Activated CD4-positive, alpha-beta memory T cell treated with anti-CD3 and anti-CD28 coated beads, Interleukin-2, amount 10 ng/mL, durations not matched to agents 7 days and 5 days (primary cell): Measurements from ENCODE around the gene PGP. TPM values are rescaled to one million over a fixed set of nuclear protein-coding genes. Genes with fewer than 3 reads are reported as not detected.

Experiments
- CTCF ChIA-PET: fragments of 350-600 bp; sonication (Branson Sonifier 250); formaldehyde crosslinking; loops from one replicate; lab custom pipeline; 2021; ENCODE audit warnings: antibody characterized with exemption, inconsistent platforms; lab: Charles Lee
- POLR2A ChIA-PET: fragments of 350-600 bp; sonication (Branson Sonifier 250); formaldehyde crosslinking; loops from one replicate; lab custom pipeline; 2021; ENCODE audit warnings: antibody characterized with exemption; lab: Charles Lee
- DNase-seq: peaks from one replicate; pipeline ENCODE4 v3.0.0-alpha.2; 2020
- H3K27ac Mint-ChIP-seq: one replicate; pipeline ENCODE4 v1.8.0; 2021; ENCODE audit warnings: mild to moderate bottlenecking, mixed read lengths
- H3K27me3 Mint-ChIP-seq: one replicate; pipeline ENCODE4 v1.8.0; 2021; ENCODE audit warnings: mixed read lengths
- H3K36me3 Mint-ChIP-seq: one replicate; pipeline ENCODE4 v1.8.0; 2021; ENCODE audit warnings: low read depth, mixed read lengths
- H3K4me1 Mint-ChIP-seq: one replicate; pipeline ENCODE4 v1.8.0; 2021; ENCODE audit warnings: mixed read lengths
- H3K4me3 Mint-ChIP-seq: one replicate; pipeline ENCODE4 v1.8.0; 2021; ENCODE audit warnings: mild to moderate bottlenecking, mixed read lengths
- H3K9me3 Mint-ChIP-seq: one replicate; pipeline ENCODE4 v1.8.0; 2021; ENCODE audit warnings: mixed read lengths
- total RNA-seq, 2 experiments: library from RNA; stranded (reverse); gene quantifications; one replicate each; pipeline ENCODE4 v1.2.3, GENCODE V29; 2021

Gene PGP
- total RNA-seq, 2 experiments from 2014 or later, result 17.9 to 19.2 TPM

DNA sequence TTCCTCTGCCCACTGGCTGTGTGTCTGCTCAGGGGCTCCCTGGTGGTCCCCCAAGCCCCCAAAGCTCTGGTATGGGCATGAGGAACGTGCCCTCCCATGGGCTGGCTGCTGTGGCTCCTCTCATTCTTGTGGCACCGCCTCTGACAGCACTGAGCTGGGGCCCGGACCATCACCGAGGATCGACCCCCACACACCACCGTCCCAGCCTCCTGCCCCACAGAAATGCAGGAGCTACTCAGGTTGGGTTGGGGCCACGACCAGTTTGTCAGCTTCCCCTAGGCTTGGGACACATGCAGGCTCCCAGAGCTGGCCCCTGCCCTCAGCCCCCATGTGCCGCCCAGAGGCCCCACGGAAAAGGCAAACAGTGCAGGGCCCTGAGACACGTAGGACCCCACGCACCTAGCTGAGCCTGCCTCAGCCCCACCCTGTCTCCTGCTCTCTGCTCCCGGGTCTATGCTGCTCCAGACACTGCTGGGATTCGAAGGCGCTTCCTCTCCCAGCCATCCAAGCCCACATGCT is 15.0 kb downstream of the PGP start:
- Mint-ChIP-seq H3K27ac (no peak overlapping the region), H3K4me1 (peaks cover 10% of the 10 kb centered on the region), H3K27me3 (peaks cover 43% of the 10 kb centered on the region), H3K4me3 (no peak overlapping the region), H3K36me3 (no peaks in the 10 kb centered on the region), H3K9me3 (no peaks in the 10 kb centered on the region)
- DNase-seq, result no peak
- ChIA-PET POLR2A (interaction anchor here (0.7 to 1.1 kb wide), 2 partner anchors 10 to 314 kb away, joined by 3 read pairs; partner anchors contain the start of gene ATP6V0C), CTCF (no interaction called here)

DNA sequence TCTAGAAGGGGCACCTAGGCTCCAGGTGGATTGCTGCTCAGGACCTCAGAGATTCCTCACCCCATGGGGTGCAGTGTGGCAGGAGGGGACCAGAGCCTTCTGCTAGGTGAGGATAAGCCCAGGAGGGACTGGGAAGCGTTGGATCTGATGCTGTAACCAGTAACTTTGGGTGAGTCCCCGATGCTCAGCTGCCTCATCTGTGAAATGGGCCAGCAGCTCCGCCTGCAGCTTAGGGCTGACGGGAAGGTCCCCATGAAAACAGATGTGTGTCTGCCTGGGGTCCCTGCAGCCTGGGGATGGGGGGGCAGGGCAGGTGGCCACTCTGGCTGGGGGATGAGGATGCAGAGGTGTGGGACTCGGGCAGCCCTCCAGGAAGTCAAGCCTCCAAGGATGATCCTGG is 15.5 kb downstream of the PGP start:
- Mint-ChIP-seq H3K36me3 (no peaks in the 10 kb centered on the region), H3K27ac (no peak overlapping the region), H3K27me3 (peaks cover 48% of the 10 kb centered on the region), H3K4me3 (no peak overlapping the region), H3K9me3 (no peaks in the 10 kb centered on the region), H3K4me1 (peaks cover 6% of the 10 kb centered on the region)
- no peak for DNase-seq
- ChIA-PET POLR2A (interaction anchor here (1.1 kb wide), 1 partner anchor 314 kb away, joined by 3 read pairs; the partner anchor contains the start of gene ATP6V0C), CTCF (interaction anchor here (0.7 kb wide), 1 partner anchor 17 kb away, joined by 3 read pairs; no protein-coding TSS in a partner anchor)

DNA sequence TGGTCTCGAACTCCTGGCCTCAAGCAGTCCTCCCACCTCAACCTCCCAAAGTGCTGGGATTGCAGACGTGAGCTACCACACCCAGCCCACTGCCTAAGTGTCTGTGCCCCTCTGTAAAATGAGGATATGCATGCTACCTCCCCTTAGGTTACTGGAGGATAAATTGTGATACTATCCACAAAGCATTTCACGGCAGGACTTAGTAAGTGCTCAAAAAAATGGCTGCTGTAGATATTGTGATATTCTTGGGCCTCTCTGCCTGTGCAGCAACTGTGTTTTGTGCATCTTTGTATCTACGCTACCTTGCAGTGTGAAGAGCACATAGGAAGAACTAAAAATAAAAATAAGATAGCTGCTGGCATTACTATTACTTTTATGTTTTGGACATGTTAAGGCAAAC is 16.4 kb downstream of the PGP start:
- Mint-ChIP-seq H3K9me3 (no peaks in the 10 kb centered on the region), H3K27ac (no peak overlapping the region), H3K36me3 (no peaks in the 10 kb centered on the region), H3K4me3 (no peak overlapping the region), H3K27me3 (peaks cover 50% of the 10 kb centered on the region), H3K4me1 (peaks cover 3% of the 10 kb centered on the region)
- no peak for DNase-seq
- ChIA-PET CTCF (no interaction called here), POLR2A (no interaction called here)

DNA sequence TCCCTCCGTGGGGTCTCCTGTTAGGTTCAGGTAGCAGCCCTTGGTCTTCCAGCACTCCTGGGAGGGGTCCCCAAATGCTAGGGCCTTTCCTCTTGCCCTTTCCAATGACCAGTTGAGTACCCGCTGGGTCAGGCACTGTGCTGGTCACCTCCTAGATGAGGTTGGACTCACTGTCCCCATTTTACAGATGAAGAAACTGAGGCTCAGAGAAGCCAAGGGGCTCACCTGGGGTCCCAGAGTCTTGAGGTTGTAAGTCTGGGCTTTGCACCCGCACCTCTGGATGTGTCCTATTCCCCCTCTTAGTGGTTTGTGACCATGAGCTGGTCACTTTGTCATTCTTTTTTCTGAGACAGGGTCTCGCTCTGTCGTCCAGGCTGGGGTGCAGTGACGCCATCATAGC is 16.9 kb downstream of the PGP start:
- no peaks in the 10 kb centered on the region for H3K9me3 Mint-ChIP-seq
- peaks cover 50% of the 10 kb centered on the region for H3K27me3 Mint-ChIP-seq
- no peak for DNase-seq
- H3K4me3 Mint-ChIP-seq, result no peak overlapping the region
- CTCF ChIA-PET, result no interaction called here
- POLR2A ChIA-PET, result no interaction called here
- no peaks in the 10 kb centered on the region for H3K36me3 Mint-ChIP-seq
- no peak overlapping the region for H3K27ac Mint-ChIP-seq
- H3K4me1 Mint-ChIP-seq, result peaks cover 3% of the 10 kb centered on the region

DNA sequence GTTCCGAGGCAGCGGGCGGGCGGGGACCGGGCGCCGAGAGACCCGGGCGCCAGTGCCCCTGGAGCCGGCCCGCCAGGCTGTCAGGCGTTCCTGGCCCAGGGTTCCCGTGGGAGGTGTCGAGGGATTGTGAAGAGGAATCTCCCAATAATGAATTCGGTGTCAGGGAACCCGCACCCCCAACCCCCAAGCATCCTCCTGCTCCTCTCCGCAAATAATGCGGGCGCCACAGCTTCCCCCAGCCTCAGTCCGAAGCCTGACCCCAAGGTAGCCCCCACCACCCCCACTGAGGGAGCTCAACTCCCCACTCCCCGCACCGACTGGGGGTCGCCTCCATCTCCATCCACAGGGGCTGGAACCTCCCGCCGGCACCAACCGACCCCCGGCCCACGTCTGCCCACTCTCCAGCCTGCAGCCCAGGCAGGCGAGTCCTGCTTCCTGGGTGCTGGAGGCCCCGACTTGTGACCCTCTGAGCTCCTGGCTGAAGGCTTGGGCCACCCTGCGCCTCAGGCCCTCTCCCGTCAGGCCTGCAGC is 17.6 kb downstream of the PGP start:
- POLR2A ChIA-PET, result no interaction called here
- H3K36me3 Mint-ChIP-seq, result no peaks in the 10 kb centered on the region
- no peak for DNase-seq
- CTCF ChIA-PET, result no interaction called here
- H3K9me3 Mint-ChIP-seq, result no peaks in the 10 kb centered on the region
- no peak overlapping the region for H3K27ac Mint-ChIP-seq
- peaks cover 51% of the 10 kb centered on the region for H3K27me3 Mint-ChIP-seq
- no peak overlapping the region for H3K4me3 Mint-ChIP-seq
- H3K4me1 Mint-ChIP-seq, result peaks cover 3% of the 10 kb centered on the region

DNA sequence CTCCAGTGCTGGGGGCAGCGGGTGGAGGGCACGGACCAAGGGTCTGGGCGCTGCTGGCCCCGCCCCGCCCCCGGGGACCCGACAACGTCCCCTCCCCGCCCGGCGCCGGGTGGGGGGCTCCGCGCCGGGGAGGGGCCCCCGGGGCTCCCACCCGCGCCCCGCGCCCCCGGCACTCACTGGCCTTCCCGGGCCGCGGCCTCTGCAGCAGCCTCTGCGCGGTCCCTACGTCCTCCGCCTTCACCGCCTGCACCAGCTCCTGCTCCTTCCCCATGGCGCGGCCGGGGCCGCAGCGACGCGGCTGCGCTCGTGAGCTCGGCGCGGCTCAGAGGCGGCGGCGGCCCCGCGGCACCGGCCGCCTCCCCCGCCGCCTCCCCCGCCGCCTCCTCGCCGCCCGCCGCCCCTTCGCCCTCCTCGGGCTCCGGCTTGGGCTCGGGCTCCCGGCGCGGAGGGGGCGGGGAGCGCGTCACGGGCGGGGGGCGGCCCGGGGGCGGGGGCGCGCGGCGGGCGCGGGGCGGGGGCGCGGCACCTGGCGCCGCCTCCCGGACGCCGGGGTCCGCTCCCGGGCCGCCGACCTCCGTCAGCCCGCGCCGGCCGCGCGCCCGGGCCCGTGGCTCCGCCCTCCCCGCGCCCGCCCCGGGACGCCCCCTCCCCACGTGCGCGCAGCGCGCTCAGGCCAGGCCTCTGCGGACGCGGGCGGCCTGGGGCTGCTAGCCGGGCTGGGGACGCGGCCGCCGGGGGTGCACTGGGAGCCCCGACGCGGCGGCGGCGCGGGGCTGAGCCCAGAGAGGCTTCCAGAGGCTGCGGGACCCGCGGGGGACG is 18.3 kb downstream of the PGP start, which contains the start of gene CASKIN1:
TSS of gene CASKIN1 (minus strand) at position 444 of the 819 bp plus-strand sequence. CDS start at position 271, 173 bp downstream.
- peaks cover 3% of the 10 kb centered on the region for H3K4me1 Mint-ChIP-seq
- CTCF ChIA-PET, result no interaction called here
- no peak for DNase-seq
- H3K27ac Mint-ChIP-seq, result no peak within 1 kb of the TSS
- H3K4me3 Mint-ChIP-seq, result no peak within 1 kb of the TSS
- H3K27me3 Mint-ChIP-seq, result peaks cover 48% of the 10 kb centered on the region
- no peaks in the 10 kb centered on the region for H3K36me3 Mint-ChIP-seq
- POLR2A ChIA-PET, result interaction anchor here (1.5 to 1.9 kb wide), 2 partner anchors 25 to 41 kb away, joined by 3 to 6 read pairs; partner anchors contain the start of gene TRAF7
- H3K9me3 Mint-ChIP-seq, result no peaks in the 10 kb centered on the region

DNA sequence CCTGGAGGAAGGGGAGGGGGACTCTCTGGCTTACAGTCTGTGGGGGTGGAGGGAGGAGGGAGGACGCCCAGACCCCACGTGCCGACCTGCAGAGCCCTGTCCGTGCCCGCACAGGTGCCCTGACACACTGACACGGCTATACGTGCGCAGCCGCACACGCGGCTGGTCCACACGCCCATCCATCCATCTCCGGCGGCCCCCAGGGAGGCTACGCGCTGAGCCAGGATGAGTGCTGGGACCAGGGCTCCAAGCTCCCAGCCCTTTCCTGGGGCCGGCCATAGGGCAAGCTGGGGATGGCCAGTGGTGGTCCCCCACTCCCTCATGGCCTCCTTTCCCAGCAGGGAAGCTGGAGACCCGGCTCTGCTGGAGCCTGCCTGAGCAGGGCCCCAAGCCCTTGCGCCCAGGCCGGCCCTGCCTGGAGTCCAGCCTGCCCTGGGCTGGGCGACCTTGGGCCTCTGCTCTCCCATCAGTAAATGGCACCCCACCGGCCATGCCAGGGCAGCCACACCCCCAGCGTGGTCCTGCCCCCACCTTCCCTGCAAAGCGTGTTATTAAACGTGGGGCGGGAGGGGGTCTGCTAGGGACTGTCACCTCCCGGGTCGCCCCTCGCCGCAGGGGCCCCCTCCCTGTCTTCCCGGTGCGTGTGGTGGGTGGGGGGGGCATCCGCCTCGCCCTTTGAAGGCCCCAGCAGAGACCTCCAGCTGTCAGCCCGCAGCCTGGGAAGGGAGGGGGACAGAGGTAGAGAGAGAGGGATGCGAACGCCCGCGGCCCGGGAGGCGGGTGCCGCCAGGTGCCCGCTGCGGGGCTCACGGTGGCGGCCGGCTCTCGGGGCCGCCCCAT is 19.1 kb downstream of the PGP start:
- no peaks in the 10 kb centered on the region for H3K36me3 Mint-ChIP-seq
- peaks cover 47% of the 10 kb centered on the region for H3K27me3 Mint-ChIP-seq
- H3K9me3 Mint-ChIP-seq, result no peaks in the 10 kb centered on the region
- peaks cover 3% of the 10 kb centered on the region for H3K4me1 Mint-ChIP-seq
- DNase-seq, result no peak
- ChIA-PET CTCF (interaction anchor here (0.8 to 2.0 kb wide), 8 partner anchors 8 to 306 kb away, joined by 3 to 15 read pairs (median 4); partner anchors contain the start of genes ECI1 and TRAF7), POLR2A (interaction anchor here (1.4 to 3.1 kb wide), 5 partner anchors 9 to 56 kb away, joined by 3 to 18 read pairs (median 6); partner anchors contain the start of genes ECI1, MLST8, PGP and TRAF7)
- H3K4me3 Mint-ChIP-seq, result no peak overlapping the region
- H3K27ac Mint-ChIP-seq, result no peak overlapping the region

DNA sequence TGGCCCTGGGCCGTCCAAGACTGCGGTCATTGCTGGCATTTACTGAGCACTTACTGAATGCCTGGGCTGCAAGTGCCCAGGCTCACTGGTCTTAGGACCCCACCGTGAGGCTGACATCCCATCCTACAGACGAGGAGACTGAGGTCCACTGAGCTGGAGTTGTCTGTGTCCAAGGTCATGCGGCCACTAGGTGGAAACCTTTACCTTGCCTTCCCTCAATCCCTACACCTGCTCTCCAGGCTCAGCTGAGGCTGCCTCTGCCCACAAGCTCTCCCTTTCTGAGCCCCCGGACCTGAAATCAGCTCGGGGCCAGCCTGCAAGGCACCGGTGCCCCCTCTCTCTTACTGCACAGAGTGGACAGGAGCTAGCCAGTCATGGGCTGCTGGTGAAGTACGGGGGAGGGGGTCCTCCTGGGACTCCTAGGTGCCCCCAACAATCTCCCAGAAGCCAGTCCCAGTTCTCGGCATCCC is 19.8 kb downstream of the PGP start:
- ChIA-PET CTCF (interaction anchor here (0.5 to 2.0 kb wide), 9 partner anchors 9 to 306 kb away, joined by 3 to 15 read pairs (median 4); partner anchors contain the start of genes ECI1 and TRAF7), POLR2A (interaction anchor here (1.4 to 3.1 kb wide), 4 partner anchors 10 to 57 kb away, joined by 4 to 18 read pairs (median 6); partner anchors contain the start of genes ECI1, MLST8, PGP and TRAF7)
- Mint-ChIP-seq H3K4me3 (no peak overlapping the region), H3K36me3 (no peaks in the 10 kb centered on the region), H3K27me3 (peaks cover 43% of the 10 kb centered on the region), H3K4me1 (peaks cover 3% of the 10 kb centered on the region), H3K27ac (no peak overlapping the region), H3K9me3 (no peaks in the 10 kb centered on the region)
- peak; percentile 55 for DNase-seq

DNA sequence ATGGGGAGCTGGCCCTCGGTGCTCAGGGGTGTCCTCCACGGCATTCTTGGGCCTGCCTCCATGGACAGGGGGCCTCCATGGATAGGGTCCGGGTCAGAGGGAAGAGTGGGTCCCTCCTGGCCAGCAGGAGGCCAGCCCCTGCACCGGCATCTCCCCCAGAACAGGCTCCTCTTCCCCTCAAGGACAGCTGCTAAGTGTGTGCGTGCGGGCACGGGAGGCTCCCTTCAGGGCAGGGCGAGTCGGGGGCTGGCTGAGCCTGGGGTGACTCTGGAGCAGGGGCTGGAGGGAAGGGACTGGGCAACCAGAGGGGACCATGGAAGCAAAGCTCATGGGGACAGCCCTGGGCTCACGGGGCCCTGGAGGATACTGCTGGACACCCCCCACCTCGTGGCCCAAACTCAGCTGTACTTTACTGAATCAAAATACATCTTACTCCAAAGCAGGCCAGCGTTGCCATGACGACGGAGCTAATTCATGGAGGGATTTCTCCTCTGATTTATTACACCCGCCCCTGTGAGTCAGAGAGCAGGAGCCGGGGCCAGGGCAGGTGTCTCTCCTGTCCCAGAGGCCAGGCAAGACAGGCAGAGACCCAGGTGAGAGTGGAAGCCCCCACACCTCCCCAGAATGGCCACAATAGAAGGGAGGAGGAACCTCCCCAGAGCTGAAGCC is 20.3 kb downstream of the PGP start:
- ChIA-PET CTCF (interaction anchor here (0.5 to 2.0 kb wide), 8 partner anchors 9 to 307 kb away, joined by 3 to 15 read pairs (median 4); partner anchors contain the start of gene ECI1), POLR2A (interaction anchor here (0.8 to 3.1 kb wide), 5 partner anchors 11 to 57 kb away, joined by 3 to 18 read pairs (median 6); partner anchors contain the start of genes ECI1, MLST8, PGP and TRAF7)
- H3K36me3 Mint-ChIP-seq, result no peaks in the 10 kb centered on the region
- no peak overlapping the region for H3K4me3 Mint-ChIP-seq
- no peak overlapping the region for H3K27ac Mint-ChIP-seq
- peaks cover 3% of the 10 kb centered on the region for H3K4me1 Mint-ChIP-seq
- H3K27me3 Mint-ChIP-seq, result peaks cover 43% of the 10 kb centered on the region
- no peaks in the 10 kb centered on the region for H3K9me3 Mint-ChIP-seq
- DNase-seq, result no peak

DNA sequence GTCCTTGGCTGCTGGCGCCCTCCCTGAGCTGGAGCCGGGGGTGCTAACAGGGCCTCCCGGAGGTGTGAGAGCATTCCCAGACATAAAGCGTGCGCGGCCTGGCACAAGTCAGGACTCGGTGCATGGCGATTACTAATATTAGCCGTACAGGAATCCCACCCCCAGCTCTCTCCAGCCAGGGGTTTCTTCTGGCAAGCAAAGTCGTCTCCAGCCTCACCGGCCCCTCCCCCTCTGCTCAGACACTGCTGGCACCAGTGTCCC is 23.3 kb downstream of the PGP start:
- no peaks in the 10 kb centered on the region for H3K36me3 Mint-ChIP-seq
- H3K4me1 Mint-ChIP-seq, result peaks cover 3% of the 10 kb centered on the region
- H3K27me3 Mint-ChIP-seq, result peaks cover 21% of the 10 kb centered on the region
- no peak for DNase-seq
- POLR2A ChIA-PET, result interaction anchor here (0.6 kb wide), 1 partner anchor 338 kb away, joined by 3 read pairs; no protein-coding TSS in a partner anchor
- CTCF ChIA-PET, result no interaction called here
- no peak overlapping the region for H3K27ac Mint-ChIP-seq
- H3K9me3 Mint-ChIP-seq, result no peaks in the 10 kb centered on the region
- no peak overlapping the region for H3K4me3 Mint-ChIP-seq

DNA sequence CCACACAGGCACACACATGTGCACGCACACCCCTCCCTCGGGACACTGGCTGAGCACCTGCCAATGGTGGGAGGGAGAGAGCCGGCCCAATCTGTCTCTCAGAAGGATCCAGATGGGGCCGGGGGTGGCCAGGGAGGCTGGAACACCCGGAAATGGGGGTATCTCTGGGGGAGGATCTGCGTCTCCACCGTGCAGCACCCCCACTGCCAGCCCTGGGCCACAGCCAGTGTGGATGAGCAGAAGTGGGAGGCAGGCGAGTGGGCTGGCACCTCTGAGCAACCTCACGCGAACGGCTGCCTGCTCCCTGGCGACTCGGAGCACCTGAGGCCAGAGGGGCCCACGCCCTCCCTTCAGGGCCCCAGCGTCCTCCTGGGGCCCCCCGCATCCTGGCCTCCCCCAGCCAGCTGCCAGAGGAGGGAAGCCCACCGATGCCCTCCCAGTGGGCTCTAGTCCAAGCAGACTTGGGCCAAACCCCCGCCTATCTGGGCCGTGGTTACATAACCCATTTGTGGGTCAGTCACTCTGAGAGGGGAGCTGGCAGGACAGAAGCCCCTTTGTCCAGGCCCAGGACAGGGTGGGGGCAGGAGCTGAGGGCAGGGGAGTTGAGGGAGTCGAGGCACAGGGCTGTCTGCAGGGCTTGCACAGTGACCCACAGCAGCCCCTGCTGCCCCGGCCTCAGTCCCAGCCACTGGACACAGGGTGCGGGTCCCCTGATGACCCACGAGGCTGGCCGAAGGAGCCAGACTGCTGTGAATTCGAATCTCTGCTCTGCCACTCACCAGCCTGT is 23.8 kb downstream of the PGP start:
- Mint-ChIP-seq H3K4me1 (peaks cover 3% of the 10 kb centered on the region), H3K9me3 (no peaks in the 10 kb centered on the region), H3K27me3 (peaks cover 21% of the 10 kb centered on the region), H3K27ac (no peak overlapping the region), H3K36me3 (no peaks in the 10 kb centered on the region), H3K4me3 (no peak overlapping the region)
- POLR2A ChIA-PET, result interaction anchor here (0.6 kb wide), 1 partner anchor 339 kb away, joined by 3 read pairs; no protein-coding TSS in a partner anchor
- CTCF ChIA-PET, result no interaction called here
- no peak for DNase-seq
